ENCODE measurements around the gene GLIPR2.
A peak's percentile ranks its signal among the peaks of the same experiment; 100 is the strongest.
"Not testable (repeated sequence)": the region's sequence is repeated elsewhere in the genome, so short reads cannot be mapped to it uniquely, and the experiment has no call there.

Gene GLIPR2

GRCh38 chr9:36144309-36145232 is 8.0 kb downstream of the GLIPR2 start:
- DNase-seq = peak in 1 of 5 experiments; percentile 61

DNA sequence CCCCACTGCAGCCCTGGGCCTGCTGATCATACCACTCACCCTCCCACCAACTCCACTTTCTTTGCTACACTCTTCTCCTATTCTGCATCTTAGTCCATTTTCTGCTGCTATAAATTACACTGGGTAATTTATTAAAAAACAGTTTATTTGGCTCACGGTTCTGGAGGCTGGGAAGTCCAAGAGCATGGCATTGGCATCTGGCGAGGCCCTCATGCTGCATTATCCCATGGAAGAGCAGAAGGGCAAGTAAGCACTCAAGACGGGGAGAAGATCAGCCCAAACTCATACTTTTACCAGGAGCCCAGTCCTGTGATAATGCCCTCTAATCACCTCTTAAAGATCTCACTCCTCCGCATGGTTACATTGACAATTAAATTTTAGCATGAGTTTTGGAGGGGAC is 9.4 kb downstream of the GLIPR2 start:
- no peak for DNase-seq

GRCh38 chr9:36146651-36147050 is 10.1 kb downstream of the GLIPR2 start:
- DNase-seq = no peak

- DNase-seq = no peak
Measured at GRCh38 chr9:36147441-36148175, 11.1 kb downstream of the GLIPR2 start.

GRCh38 chr9:36148311-36149051 is 11.9 kb downstream of the GLIPR2 start:
- DNase-seq = peak; percentile 22 to 88 (median 41)

DNA sequence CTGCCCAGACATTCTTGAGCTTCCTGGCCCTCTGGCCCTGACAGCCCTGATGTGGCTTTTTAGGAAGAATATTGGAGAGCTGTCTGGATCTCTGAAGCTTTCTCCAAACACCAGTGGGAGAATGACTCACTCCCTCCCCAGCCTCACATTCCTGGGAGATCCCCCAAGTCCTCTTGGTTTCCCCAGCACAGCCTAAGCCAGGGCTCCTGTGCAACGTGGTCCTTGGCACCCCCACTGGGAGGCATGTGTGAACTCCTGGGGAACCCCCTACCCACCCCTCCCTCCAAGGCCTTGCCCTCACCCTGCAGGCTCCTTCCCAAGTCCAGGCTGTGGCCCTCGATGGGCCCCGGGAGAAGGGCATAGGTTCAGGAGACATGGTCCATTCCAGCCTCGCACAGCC is 12.7 kb downstream of the GLIPR2 start:
- DNase-seq = no peak

GRCh38 chr9:36150574-36151315 is 14.2 kb downstream of the GLIPR2 start:
- no peak for DNase-seq

DNA sequence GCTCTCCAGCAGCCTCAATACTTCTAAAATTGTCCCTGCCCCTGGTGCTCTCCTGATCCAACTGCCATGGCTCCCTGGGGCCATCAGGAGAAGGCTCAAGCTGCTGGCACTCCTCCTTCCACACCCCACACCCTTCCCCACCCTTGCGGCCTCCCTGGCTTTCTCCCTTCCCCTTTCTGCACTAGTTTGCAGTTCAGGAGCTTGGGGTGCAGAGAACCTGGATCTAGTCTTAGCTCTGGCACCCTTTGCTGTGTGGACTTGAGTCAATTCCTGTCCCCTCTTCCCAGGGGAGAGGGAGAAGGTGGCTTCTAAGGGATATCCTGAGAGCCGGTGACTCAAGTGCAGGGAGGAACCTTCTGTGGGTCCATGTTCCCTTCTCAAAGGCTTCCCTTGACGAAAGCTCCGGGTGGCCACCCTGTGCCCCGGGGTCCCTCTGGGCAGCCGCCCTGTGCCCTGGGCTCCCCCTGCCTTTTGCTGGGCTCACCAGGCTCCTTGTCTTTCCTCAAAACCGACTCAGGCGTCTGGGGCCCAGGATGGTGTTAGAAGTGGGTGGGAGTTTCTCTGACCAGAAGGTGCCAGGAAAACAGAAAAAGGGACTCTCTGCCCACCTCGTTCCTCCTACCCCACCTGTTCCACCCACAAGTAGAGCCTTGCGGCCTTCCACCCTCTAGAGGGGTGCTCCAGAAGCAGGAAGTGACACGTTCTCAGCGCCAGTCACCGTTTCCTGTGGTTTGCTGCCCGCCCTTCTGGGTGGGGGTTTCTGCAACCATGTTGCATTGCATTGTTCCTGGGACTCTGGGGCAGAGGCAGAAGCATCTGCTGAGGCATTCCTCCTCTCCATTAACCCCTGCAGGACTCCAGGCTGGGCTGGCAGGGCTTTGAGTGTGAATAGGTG is 15.0 kb downstream of the GLIPR2 start:
- DNase-seq = peak; percentile 54 to 97 (median 83)

DNA sequence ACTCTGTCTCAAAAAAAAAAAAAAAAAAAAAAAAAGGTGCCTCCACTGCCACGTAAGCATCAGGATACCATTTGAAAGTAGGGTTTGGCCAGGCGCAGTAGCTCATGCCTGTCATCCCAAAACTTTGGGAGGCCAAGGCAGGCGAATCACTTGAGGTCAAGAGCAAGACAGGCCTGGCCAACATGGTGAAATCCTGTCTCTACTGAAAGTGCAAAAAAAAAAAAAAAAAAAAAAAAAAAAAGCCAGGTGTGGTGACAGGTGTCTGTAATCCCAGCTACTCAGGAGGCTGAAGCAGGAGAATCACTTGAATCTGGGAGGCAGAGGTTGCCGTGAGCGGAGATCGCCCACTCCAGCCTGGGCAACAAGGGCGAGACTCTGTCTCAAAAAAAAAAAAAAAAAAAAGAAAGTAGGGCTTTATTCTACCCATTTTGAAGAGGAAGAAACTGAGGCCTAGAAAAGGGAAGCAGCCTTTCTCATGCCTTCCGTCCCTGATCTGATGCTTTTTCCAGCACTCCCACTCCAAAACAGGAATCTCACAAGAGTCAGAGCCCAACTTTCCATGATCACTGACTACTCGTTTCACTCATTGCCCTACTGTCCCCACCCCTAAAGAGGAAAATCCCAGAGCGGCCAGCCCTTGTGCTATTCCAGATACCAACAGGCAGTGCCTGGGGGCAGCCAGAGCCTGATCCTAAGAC is 16.4 kb downstream of the GLIPR2 start:
- DNase-seq = no peak

DNA sequence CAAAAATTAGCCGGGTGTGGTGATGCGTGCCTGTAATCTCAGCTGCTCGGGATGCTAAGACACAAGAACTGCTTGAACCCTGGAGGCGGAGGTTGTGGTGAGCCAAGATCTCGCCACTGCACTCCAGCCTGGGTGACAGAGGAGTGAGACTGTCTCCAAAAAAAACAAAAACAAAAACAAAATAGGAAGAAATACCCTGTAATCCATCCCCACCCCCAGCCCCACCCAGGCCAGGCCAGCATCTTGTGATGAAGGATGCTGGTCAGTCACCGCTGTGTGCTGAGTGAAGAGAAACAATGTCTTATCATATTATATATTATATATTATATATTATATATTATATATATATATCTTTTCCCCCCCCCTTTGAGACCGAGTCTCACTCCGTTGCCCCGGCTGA is 17.2 kb downstream of the GLIPR2 start:
- no peak for DNase-seq

DNA sequence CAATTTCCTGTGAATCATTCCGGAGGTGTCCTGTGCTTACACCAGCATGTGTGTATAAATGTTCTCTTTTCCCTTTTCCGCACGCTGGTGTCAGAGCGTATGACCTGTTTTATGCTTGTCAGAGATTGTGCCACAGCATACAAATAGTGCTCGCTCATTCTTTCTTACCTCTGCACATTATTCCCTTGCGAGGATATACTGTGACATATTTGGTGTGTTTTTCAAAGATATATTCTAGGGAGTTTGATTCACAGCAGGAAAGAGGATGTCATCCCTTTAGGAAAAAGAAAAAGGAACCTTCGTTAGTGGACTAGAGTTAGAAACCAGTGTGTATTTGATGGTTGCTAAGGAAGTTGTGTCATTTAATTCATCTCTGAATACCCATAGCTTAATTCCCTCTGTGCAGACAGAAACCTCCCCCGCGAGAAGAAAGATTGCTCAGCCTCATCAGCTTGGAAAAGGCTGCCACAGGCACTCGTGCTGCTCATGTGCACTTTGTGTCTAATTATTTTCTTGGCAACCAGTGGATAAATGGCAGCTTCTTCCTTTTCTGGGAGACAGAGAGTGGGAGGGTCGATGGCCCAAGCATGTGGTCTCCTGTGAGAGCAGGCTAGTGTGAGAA is 17.9 kb downstream of the GLIPR2 start:
- no peak for DNase-seq

DNA sequence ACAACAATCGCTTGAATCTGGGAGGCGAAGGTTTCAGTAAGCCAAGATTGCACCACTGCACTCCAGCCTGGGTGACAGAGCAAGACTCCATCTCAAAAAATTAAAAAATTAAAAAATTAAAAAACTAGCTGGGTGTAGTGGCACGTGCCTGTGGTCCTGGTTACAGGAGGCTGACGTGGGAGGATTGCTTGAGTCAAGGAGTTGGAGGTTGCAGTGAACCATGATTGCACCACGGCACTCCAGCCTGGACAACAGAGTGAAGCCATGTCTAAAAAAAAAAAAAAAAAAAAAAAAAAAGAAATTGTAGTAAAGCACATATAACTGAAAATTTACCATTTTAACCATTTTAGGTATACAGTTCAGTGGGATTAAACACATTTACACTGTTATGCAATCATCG is 19.6 kb downstream of the GLIPR2 start:
- DNase-seq = no peak

- no peak for DNase-seq
Measured at GRCh38 chr9:36158122-36158521, 21.6 kb downstream of the GLIPR2 start.

DNA sequence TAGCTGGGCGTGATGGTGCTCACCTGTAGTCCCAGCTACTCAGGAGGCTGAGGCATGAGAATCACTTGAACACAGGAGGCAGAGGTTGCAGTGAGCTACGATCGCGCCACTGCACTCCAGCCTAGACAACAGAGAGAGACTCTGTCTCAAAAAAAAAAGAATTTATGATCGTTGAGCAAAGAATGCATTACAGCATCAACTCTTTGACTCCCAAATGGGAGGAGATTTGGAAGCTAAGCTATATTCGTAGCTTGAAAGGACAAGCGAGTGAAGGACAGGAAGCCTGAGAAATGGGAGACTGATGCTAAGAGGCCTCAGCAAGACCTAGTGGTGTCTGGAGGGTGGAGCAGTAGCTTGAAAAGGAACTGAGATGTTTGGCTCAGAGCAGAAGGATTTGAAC is 22.4 kb downstream of the GLIPR2 start:
- no peak for DNase-seq

DNA sequence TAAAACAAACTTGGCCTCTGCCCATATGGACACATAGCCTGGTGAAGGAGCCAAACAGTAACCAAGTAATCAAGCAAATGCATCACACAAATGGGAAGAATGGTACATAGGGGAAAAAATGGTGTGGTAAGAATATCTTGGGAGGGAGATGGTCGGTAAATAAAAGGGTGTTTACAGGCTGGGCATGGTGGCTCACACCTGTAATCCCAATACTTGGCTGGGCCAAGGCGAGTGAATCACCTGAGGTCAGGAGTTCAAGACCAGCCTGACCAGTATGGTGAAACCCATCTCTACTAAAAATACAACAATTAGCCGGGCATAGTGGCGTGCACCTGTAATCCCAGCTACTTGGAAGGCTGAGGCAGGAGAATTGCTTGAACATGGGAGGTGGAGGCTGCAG is 23.0 kb downstream of the GLIPR2 start:
- not testable (repeated sequence) for DNase-seq

- DNase-seq = not testable (repeated sequence)
Measured at GRCh38 chr9:36160126-36160525, 23.6 kb downstream of the GLIPR2 start.

- no peak for DNase-seq
Measured at GRCh38 chr9:36161187-36161586, 24.7 kb downstream of the GLIPR2 start.

- no peak for DNase-seq
Measured at GRCh38 chr9:36162211-36162738, 25.7 kb downstream of the GLIPR2 start.

DNA sequence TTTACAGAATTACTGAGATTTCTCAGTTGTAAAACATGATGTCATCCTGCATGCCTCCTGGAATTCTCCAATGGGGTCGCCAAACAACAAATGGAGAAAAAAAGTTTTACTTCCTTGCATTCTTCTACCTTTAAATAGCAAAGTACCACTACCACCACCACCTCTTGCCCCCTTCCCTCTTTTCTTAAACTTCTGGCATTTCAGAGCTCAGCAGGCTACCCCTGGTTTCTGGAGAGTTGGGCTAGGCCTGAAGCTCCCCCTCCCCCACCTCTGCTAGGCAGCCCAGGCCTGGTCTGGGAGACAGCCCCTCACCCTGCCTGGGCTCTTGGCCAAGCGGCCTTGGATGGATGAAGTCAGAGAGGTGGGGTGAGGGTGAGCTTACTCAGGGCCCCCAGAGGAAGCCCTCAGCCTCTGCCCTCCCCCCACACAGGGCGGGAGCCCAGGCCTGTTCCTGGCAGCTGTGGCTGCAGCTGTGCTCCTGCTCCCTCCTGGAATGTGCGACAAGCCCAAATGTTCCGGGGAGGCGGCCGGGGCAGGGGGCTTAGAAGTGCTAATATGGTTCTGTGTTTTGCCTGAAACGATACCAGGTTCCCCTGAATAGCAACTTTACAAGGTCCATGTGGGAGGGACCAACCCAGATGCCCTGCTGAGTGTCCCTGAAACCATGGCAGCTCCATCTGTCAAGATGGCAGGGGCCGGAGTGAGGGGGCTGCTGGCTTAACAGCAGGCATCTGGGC is 26.7 kb downstream of the GLIPR2 start:
- DNase-seq = no peak
